ENCODE measurements around the gene SLC22A8. TPM values are rescaled to one million over a fixed set of nuclear protein-coding genes. Genes with fewer than 3 reads are reported as not detected.
A peak's percentile ranks its signal among the peaks of the same experiment; 100 is the strongest.
"Not testable (repeated sequence)": the region's sequence is repeated elsewhere in the genome, so short reads cannot be mapped to it uniquely, and the experiment has no call there.

Gene SLC22A8, protein sequence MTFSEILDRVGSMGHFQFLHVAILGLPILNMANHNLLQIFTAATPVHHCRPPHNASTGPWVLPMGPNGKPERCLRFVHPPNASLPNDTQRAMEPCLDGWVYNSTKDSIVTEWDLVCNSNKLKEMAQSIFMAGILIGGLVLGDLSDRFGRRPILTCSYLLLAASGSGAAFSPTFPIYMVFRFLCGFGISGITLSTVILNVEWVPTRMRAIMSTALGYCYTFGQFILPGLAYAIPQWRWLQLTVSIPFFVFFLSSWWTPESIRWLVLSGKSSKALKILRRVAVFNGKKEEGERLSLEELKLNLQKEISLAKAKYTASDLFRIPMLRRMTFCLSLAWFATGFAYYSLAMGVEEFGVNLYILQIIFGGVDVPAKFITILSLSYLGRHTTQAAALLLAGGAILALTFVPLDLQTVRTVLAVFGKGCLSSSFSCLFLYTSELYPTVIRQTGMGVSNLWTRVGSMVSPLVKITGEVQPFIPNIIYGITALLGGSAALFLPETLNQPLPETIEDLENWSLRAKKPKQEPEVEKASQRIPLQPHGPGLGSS
- total RNA-seq, result not detected

DNA sequence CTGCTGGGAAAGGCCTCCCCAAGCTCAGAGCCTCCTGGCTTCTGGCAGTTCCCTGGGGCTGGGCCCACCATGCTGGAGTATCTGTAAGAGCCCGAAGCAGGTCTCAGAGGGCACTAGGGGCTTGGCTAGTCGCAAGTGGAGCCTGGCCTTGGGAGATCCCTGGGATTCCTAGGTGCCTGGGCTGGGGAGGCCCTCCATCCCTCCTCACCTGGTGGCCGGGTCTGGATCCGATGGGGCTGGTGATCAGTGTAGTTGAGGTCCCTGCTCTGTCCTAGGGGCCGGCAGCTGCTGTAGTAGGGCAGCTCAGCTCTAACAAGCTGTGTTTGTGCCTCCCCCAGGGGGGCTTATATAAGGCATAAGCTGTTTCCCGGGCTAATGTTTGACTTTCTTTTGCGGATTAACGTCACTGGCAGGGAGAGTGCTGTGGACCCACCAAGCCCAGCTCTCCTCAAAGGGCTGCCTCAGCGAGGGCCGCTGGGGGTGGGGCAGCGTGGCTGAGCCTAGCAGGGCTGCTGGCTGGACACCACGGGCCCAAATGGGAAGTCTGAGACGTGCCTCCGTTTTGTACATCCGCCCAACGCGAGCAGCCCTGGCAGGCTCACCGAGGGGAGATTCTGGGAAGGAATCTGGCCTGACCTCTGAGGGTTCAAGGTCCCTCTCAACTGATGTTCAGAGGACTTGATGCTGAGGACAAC is at the start of gene SLC22A8:
SLC22A8 (minus strand) TSS at position 321 of the 695 bp plus-strand sequence. CDS start 883 bp downstream, outside the sequence.
- Histone ChIP-seq H3K36me3 (no peaks in the 10 kb centered on the region), H3K27me3 (no peaks in the 10 kb centered on the region), H3K4me1 (peaks cover 0 to 19% (median 8%) of the 10 kb centered on the region in 4 donors), H3K27ac (peak within 1 kb of the TSS in 2 of 4 donors; percentile 75 to 79), H3K4me3 (no peak within 1 kb of the TSS), H3K9me3 (no peaks in the 10 kb centered on the region)
- 35 to 42% methylated on average over 10 to 18 of the region's 18 CpGs for WGBS, 2 donors
- DNase-seq (peak in 1 of 2 donors; percentile 68), ATAC-seq (ENCODE audit: low FRiP score in 2 of 2) (no peak)
- TF ChIP-seq EP300 (IDR thresholded peaks at IDR 0.05) (no peak), POLR2A (IDR thresholded peaks at IDR 0.05) (no peak), POLR2AphosphoS5 (IDR thresholded peaks at IDR 0.05) (peak in 1 of 2 donors; percentile 33)
- TF ChIP-seq, protein P1, sequence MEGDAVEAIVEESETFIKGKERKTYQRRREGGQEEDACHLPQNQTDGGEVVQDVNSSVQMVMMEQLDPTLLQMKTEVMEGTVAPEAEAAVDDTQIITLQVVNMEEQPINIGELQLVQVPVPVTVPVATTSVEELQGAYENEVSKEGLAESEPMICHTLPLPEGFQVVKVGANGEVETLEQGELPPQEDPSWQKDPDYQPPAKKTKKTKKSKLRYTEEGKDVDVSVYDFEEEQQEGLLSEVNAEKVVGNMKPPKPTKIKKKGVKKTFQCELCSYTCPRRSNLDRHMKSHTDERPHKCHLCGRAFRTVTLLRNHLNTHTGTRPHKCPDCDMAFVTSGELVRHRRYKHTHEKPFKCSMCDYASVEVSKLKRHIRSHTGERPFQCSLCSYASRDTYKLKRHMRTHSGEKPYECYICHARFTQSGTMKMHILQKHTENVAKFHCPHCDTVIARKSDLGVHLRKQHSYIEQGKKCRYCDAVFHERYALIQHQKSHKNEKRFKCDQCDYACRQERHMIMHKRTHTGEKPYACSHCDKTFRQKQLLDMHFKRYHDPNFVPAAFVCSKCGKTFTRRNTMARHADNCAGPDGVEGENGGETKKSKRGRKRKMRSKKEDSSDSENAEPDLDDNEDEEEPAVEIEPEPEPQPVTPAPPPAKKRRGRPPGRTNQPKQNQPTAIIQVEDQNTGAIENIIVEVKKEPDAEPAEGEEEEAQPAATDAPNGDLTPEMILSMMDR (IDR thresholded peaks at IDR 0.05), result no peak

DNA sequence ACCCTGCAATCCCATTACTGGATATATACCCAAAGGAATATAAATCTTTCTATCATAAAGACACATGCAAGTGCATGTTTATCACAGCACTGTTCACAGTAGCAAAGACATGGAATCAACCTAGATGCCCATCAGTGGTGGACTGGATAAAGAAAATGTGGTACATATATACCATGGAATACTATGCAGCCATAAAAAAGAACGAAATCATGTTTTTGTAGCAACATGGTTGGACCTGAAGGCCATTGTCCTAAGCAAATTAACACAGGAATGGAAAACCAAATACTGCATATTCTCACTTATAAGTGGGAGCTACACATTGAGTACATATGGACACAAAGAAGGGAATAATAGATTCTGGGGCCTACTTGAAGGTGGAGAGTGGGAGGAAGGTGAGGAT is 30.6 kb upstream of the SLC22A8 start:
- H3K4me3 ChIP-seq; H3K36me3 ChIP-seq; H3K27ac ChIP-seq; DNase-seq; H3K9me3 ChIP-seq; ATAC-seq (ENCODE audit: low FRiP score in 2 of 2); H3K4me1 ChIP-seq; H3K27me3 ChIP-seq: not testable (repeated sequence)
- 44 to 77% methylated on average over 1 of the region's 1 CpG for whole genome bisulfite sequencing, 2 donors

DNA sequence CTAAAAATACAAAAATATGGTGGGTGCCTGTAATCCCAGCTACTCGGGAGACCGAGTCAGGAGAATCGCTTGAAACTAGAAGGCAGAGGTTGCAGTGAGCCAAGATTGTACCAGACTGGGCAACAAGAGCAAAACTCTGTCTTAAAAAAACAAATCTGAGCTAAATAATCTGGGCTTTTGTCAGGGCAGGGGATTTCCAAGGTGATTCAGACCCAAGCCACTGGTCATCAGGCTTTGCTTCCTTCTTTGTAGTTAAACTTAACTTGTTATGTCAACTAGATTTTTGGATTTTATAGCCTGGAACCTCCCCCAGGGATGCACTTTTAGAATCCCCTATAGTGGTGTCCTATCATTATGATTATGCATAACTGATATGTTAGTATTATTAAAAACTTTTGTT is 27.0 kb upstream of the SLC22A8 start:
- Histone ChIP-seq H3K4me1 (no peaks in the 10 kb centered on the region), H3K27me3 (no peaks in the 10 kb centered on the region), H3K9me3 (no peaks in the 10 kb centered on the region), H3K27ac (no peak overlapping the region), H3K36me3 (no peaks in the 10 kb centered on the region), H3K4me3 (no peak overlapping the region)
- 95 to 97% methylated on average over 3 of the region's 3 CpGs for WGBS, 2 donors
- DNase-seq (no peak), ATAC-seq (ENCODE audit: low FRiP score in 2 of 2) (no peak)
- TF ChIP-seq POLR2A (IDR thresholded peaks at IDR 0.05), result no peak
- no peak for TF ChIP-seq POLR2AphosphoS5 (IDR thresholded peaks at IDR 0.05)
- TF ChIP-seq EP300 (IDR thresholded peaks at IDR 0.05), result no peak
- TF ChIP-seq, protein P1 (IDR thresholded peaks at IDR 0.05), result no peak

DNA sequence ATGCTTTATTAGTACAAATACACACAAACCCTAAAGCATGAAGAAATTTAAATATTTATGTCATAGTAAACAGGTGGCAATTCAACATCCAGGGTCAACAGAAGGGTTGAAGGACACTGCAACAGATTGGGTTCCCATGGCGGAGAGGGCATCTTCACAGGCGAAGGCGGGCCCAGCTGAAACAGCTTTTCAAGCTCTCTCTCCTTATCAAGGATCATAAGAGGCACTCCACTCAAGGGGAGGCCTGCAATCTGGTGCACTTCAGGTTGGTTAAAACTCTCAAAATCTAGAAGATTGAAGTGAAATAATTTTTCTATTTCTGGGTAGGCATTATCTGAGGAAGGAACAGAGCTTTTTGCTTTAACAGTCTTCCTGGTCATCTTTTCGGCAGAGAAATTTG is 16.8 kb upstream of the SLC22A8 start:
- 70 to 81% methylated on average over 4 of the region's 4 CpGs for WGBS, 2 donors
- peak in 1 of 2 donors; percentile 46 for ATAC-seq (ENCODE audit: low FRiP score in 2 of 2)

More for the DNA sequence above, 16.8 kb upstream of the SLC22A8 start:
- no peak for TF ChIP-seq POLR2A (IDR thresholded peaks at IDR 0.05)
- no peak for TF ChIP-seq EP300 (IDR thresholded peaks at IDR 0.05)
- TF ChIP-seq POLR2AphosphoS5 (IDR thresholded peaks at IDR 0.05), result no peak
- TF ChIP-seq, protein P1 (IDR thresholded peaks at IDR 0.05), result no peak
- DNase-seq, result no peak
- Histone ChIP-seq H3K4me1 (peaks cover 0 to 6% (median 0%) of the 10 kb centered on the region in 4 donors), H3K36me3 (no peaks in the 10 kb centered on the region), H3K27me3 (no peaks in the 10 kb centered on the region), H3K27ac (no peak overlapping the region), H3K9me3 (no peaks in the 10 kb centered on the region), H3K4me3 (no peak overlapping the region)

Data from upper lobe of left lung (tissue), 6 donors.